Measurements from ENCODE around the gene SIRPB2.
A peak's percentile ranks its signal among the peaks of the same experiment; 100 is the strongest.

SIRPB2 gene

GRCh38 chr20:1427457-1428054, 63.7 kb downstream of the SIRPB2 start:
- H3K36me3 ChIP-seq (ENCODE audit: control insufficient read depth, insufficient read depth, low read length), result no peaks in the 10 kb centered on the region
- 25 to 40% methylated on average over 1 of the region's 3 CpGs for WGBS, 2 experiments (ENCODE audit: insufficient coverage in 2 of 2)
- peaks cover 9% of the 10 kb centered on the region for H3K4me1 ChIP-seq (ENCODE audit: control insufficient read depth, insufficient read depth, low read length, poor library complexity, severe bottlenecking)
- H3K9me3 ChIP-seq (ENCODE audit: control insufficient read depth, low read length), result no peaks in the 10 kb centered on the region
- peak overlapping the region; percentile 38 for H3K27ac ChIP-seq (ENCODE audit: low read depth, low read length, severe bottlenecking)
- H3K4me3 ChIP-seq (ENCODE audit: extremely low read depth, insufficient read depth, low read length, poor library complexity, severe bottlenecking), result no peak overlapping the region

DNA sequence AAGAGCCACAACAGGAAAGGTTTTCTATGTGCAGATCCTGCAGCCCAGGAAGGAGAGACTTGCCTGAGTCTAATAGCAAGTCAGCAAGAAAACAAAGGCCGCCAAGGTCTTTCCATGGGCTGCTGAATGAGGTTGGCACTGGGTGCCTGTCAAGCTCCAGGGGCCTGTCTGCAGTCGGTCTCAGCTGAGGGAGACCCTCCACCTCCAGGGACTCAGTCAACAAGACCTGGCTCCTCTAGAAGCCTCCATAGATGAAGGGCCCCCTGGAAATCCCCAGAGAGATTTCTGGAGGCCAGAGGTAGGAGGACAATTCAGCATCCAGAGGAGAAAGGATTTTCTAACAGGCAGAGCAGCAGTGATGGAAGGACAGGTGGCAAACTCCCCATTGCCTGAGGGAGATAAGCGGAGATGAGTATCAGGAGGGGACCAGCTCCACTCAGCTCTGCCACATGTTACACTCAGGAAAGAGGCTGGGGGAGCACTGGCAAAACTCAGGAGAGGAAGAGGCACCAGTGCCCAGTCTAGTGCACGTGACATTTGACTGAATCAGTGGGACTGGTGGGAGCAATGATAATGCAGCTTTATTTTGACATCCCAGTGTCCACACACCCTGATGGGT, 64.9 kb downstream of the SIRPB2 start:
- H3K36me3 ChIP-seq (ENCODE audit: control insufficient read depth, insufficient read depth, low read length), result no peaks in the 10 kb centered on the region
- no peak overlapping the region for H3K4me3 ChIP-seq (ENCODE audit: extremely low read depth, insufficient read depth, low read length, poor library complexity, severe bottlenecking)
- H3K27ac ChIP-seq (ENCODE audit: low read depth, low read length, severe bottlenecking), result no peak overlapping the region
- peaks cover 1% of the 10 kb centered on the region for H3K9me3 ChIP-seq (ENCODE audit: control insufficient read depth, low read length)
- peaks cover 9% of the 10 kb centered on the region for H3K4me1 ChIP-seq (ENCODE audit: control insufficient read depth, insufficient read depth, low read length, poor library complexity, severe bottlenecking)
- 74 to 85% methylated on average over 3 to 4 of the region's 4 CpGs for WGBS, 2 experiments (ENCODE audit: insufficient coverage in 2 of 2)
